Keratinocyte (primary cell): ENCODE measurements around the gene SLC6A5. TPM values are rescaled to one million over a fixed set of nuclear protein-coding genes. Genes with fewer than 3 reads are reported as not detected.

ENCODE experiments used
- DNase-seq: peaks from one replicate; pipeline ENCODE4 v3.0.0-alpha.2; 2011; ENCODE audit warnings: low read depth, missing footprints, low spot score
- FAIRE-seq: peaks from 2 replicates; lab custom pipeline; 2011; peaks lifted over from hg19 to GRCh38; lab: Jason Lieb, UNC
- H2AFZ ChIP-seq: 2 replicates; pipeline ENCODE4 v1.6.0; 2012; ENCODE audit warnings: low read length, control low read depth, inconsistent platforms; ENCODE audit not compliant: control insufficient read depth
- H3K27ac ChIP-seq: 2 replicates; pipeline ENCODE4 v1.5.1; 2011; ENCODE audit warnings: low read length; ENCODE audit not compliant: control insufficient read depth, insufficient read depth
- H3K27me3 ChIP-seq: 3 replicates; pipeline ENCODE4 v1.6.0; 2011; ENCODE audit warnings: low read length; ENCODE audit not compliant: control insufficient read depth, insufficient read depth; ENCODE audit errors: extremely low read depth
- H3K36me3 ChIP-seq, 2 experiments: 2 replicates in 1 of 2; 3 replicates in 1 of 2; pipeline ENCODE4 v1.5.1; 2011; ENCODE audit warnings: low read length in 2 of 2, mild to moderate bottlenecking in 1 of 2; ENCODE audit not compliant: control insufficient read depth in 2 of 2, insufficient read depth in 2 of 2; ENCODE audit errors: extremely low read depth in 1 of 2
- H3K4me1 ChIP-seq: 3 replicates; pipeline ENCODE4 v1.5.1; 2011; ENCODE audit warnings: low read length; ENCODE audit not compliant: control insufficient read depth, insufficient read depth; ENCODE audit errors: extremely low read depth
- H3K4me2 ChIP-seq: 3 replicates; pipeline ENCODE4 v1.6.0; 2011; ENCODE audit warnings: low read depth, low read length; ENCODE audit not compliant: control insufficient read depth, insufficient read depth; ENCODE audit errors: extremely low read depth
- H3K4me3 ChIP-seq, 3 experiments: fragments of 200-600 bp in 1 of 3; sonication (generic) in 1 of 3; 2 replicates in 2 of 3; 3 replicates in 1 of 3; pipeline ENCODE4 v1.5.1; 2011 to 2016; ENCODE audit warnings: low read length in 3 of 3, mild to moderate bottlenecking in 3 of 3, control low read depth in 2 of 3, inconsistent platforms in 1 of 3, low read depth in 1 of 3, mixed read lengths in 1 of 3, mixed run types in 1 of 3, moderate library complexity in 1 of 3; ENCODE audit not compliant: control insufficient read depth in 2 of 3, insufficient read depth in 2 of 3; ENCODE audit errors: extremely low read depth in 1 of 3
- H3K79me2 ChIP-seq: 2 replicates; pipeline ENCODE4 v1.6.0; 2012; ENCODE audit warnings: low read length; ENCODE audit not compliant: control insufficient read depth, insufficient read depth
- H3K9ac ChIP-seq: 3 replicates; pipeline ENCODE4 v1.6.0; 2011; ENCODE audit warnings: low read length; ENCODE audit not compliant: control insufficient read depth, insufficient read depth; ENCODE audit errors: extremely low read depth
- H3K9me1 ChIP-seq: 3 replicates; pipeline ENCODE4 v1.6.0; 2011; ENCODE audit warnings: low read length; ENCODE audit not compliant: control insufficient read depth, insufficient read depth; ENCODE audit errors: extremely low read depth
- H3K9me3 ChIP-seq: 2 replicates; pipeline ENCODE4 v1.5.1; 2012; ENCODE audit warnings: low read depth, low read length; ENCODE audit not compliant: control insufficient read depth
- H4K20me1 ChIP-seq: 3 replicates; pipeline ENCODE4 v1.6.0; 2011; ENCODE audit warnings: low read length; ENCODE audit not compliant: control insufficient read depth, insufficient read depth; ENCODE audit errors: extremely low read depth
- EZH2 ChIP-seq: IDR thresholded peaks from one replicate; pipeline ENCODE4 v1.6.1; 2012; ENCODE audit warnings: inconsistent platforms, mild to moderate bottlenecking, low read length, moderate library complexity
- dilution Hi-C: fragments of 300-500 bp; cut with MboI; formaldehyde crosslinking; loops from one replicate; pipeline ENCODE4 v1.7.0; 2020; ENCODE audit warnings: low sequenced_read_pairs; ENCODE audit not compliant: extremely low pct_ligation_motif_present
- polyA plus RNA-seq, 5 experiments: library from polyadenylated mRNA; depleted of rRNA in 3 of 5; stranded (reverse) in 3 of 5; stranded (forward) in 1 of 5; unstranded in 1 of 5; fragments of >200 nt; gene quantifications; 1 replicate in 1 of 5; 2 replicates in 3 of 5; 3 replicates in 1 of 5; pipeline versions ENCODE4 v1.2.1 to v1.2.3, GENCODE V29; 2011 to 2012; ENCODE audit warnings: missing spikeins in 2 of 5, low read depth in 1 of 5, low replicate concordance in 1 of 5
- TF ChIP-seq, protein P1 (sequence below), 3 experiments: IDR thresholded peaks in 1 of 3; conservative IDR thresholded peaks in 1 of 3; optimal IDR thresholded peaks in 1 of 3; 2 replicates in 2 of 3; 3 replicates in 1 of 3; pipeline versions ENCODE3 to v1.5.1; 2011; ENCODE audit warnings: low read length in 3 of 3, mild to moderate bottlenecking in 3 of 3, moderate library complexity in 2 of 3, control low read depth in 1 of 3, inconsistent platforms in 1 of 3; ENCODE audit not compliant: insufficient read depth in 2 of 3; ENCODE audit errors: extremely low read depth in 1 of 3

SLC6A5 gene
- polyA plus RNA-seq, 1 donor (not counting 4 experiments of a cell fraction or from before 2014, with no cell fraction given) = not detected

DNA sequence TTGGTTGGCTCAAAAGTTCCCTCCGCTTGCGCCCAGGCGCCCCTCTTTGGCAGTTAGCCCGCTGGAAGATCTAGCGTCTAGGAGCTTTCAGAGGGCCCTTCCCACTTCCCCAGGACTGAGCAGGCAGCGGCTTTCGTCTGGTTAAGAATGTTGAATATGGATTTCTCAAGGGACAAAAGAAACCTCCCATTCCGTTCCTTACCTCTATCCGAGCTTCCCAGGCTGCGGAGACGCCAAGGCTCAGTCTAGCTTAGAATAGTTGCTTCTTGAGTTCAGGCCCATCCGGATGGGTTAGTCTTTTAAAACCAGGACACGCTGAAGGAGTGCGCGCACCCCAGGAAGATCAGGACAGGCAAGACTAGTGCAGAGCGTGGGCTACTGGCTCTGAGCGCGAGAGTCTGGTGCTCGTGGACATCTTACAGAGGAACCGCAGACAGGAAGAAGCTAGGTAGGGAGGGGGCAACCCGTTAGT is 71.6 kb downstream of the SLC6A5 start:
- Histone ChIP-seq H3K79me2 (no peaks in the 10 kb centered on the region), H3K9me1 (no peaks in the 10 kb centered on the region), H3K9me3 (no peaks in the 10 kb centered on the region), H3K36me3 (no peaks in the 10 kb centered on the region), H4K20me1 (no peaks in the 10 kb centered on the region), H3K27ac (no peak overlapping the region), H3K9ac (no peak overlapping the region), H3K4me2 (no peak overlapping the region), H3K4me3 (no peak overlapping the region), H3K4me1 (no peaks in the 10 kb centered on the region), H2AFZ (no peak overlapping the region), H3K27me3 (peaks cover 53% of the 10 kb centered on the region)
- FAIRE-seq (no peak), DNase-seq (no peak)
- dilution Hi-C loops = no loop called here
- TF ChIP-seq, protein P1, sequence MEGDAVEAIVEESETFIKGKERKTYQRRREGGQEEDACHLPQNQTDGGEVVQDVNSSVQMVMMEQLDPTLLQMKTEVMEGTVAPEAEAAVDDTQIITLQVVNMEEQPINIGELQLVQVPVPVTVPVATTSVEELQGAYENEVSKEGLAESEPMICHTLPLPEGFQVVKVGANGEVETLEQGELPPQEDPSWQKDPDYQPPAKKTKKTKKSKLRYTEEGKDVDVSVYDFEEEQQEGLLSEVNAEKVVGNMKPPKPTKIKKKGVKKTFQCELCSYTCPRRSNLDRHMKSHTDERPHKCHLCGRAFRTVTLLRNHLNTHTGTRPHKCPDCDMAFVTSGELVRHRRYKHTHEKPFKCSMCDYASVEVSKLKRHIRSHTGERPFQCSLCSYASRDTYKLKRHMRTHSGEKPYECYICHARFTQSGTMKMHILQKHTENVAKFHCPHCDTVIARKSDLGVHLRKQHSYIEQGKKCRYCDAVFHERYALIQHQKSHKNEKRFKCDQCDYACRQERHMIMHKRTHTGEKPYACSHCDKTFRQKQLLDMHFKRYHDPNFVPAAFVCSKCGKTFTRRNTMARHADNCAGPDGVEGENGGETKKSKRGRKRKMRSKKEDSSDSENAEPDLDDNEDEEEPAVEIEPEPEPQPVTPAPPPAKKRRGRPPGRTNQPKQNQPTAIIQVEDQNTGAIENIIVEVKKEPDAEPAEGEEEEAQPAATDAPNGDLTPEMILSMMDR (optimal IDR thresholded peaks at IDR 0.05 in 1 of 3, IDR thresholded peaks at IDR 0.05 in 1 of 3, conservative IDR thresholded peaks at IDR 0.05 in 1 of 3; ENCODE audit: extremely low read depth in 1 of 3, insufficient read depth in 2 of 3, low read length in 3 of 3) = no peak
- TF ChIP-seq EZH2 = no peak

DNA sequence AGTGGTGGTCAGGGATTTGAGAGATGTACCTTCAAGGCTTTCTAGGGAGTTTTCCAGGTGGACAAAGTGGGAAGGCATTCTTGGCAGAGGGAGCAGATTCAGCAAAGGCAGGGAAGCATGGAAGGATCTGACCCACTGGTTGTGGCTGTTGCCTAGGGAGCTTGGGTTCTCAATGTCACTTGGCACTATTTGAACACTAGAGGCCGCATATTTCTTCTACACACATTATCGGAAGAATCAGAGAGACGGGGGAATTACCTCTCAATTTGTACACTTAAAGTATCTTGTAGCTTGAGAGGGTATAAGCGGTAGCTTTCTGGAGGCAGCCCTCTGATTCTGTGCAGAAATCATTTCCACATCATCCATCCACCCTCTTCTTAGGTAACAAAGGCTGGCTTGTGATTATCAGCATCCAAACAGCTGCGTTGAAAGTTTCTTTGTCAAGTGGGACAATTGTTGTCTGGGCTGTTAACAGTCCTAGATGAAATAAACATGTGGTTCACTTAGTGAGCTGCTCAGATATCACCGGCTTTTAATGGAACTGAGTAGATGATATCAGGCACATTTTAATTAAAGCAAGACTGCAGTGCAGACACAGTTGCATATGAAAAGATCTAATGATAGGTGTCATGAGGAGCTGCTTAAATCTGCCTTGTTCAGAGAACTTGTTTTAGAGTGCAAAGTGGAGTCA is 72.6 kb downstream of the SLC6A5 start:
- H3K27me3 ChIP-seq = peaks cover 49% of the 10 kb centered on the region
- dilution Hi-C loops = no loop called here

More for the DNA sequence above, 72.6 kb downstream of the SLC6A5 start:
- no peaks in the 10 kb centered on the region for H3K4me1 ChIP-seq
- H3K4me3 ChIP-seq = no peak overlapping the region
- no peaks in the 10 kb centered on the region for H3K36me3 ChIP-seq
- no peaks in the 10 kb centered on the region for H4K20me1 ChIP-seq
- FAIRE-seq = no peak
- no peak for TF ChIP-seq EZH2
- TF ChIP-seq, protein P1 (optimal IDR thresholded peaks at IDR 0.05 in 1 of 3, IDR thresholded peaks at IDR 0.05 in 1 of 3, conservative IDR thresholded peaks at IDR 0.05 in 1 of 3; ENCODE audit: extremely low read depth in 1 of 3, insufficient read depth in 2 of 3, low read length in 3 of 3) = peak in 2 of 3 experiments; percentile 18 to 45
- H3K27ac ChIP-seq = no peak overlapping the region
- no peaks in the 10 kb centered on the region for H3K79me2 ChIP-seq
- H2AFZ ChIP-seq = no peak overlapping the region
- no peaks in the 10 kb centered on the region for H3K9me1 ChIP-seq
- H3K9me3 ChIP-seq = no peaks in the 10 kb centered on the region
- H3K9ac ChIP-seq = no peak overlapping the region
- no peak for DNase-seq
- H3K4me2 ChIP-seq = no peak overlapping the region
